GM12878 (cell line): Measurements from ENCODE around the gene BRIX1. TPM values are rescaled to one million over a fixed set of nuclear protein-coding genes. Genes with fewer than 3 reads are reported as not detected.
A peak's percentile ranks its signal among the peaks of the same experiment; 100 is the strongest.

Experiments used
- DPF2 ChIP-seq: fragments of 450-650 bp; IDR thresholded peaks from 2 replicates; pipeline ENCODE4 v1.6.1; 2017; ENCODE audit warnings: mild to moderate bottlenecking
- HCFC1 ChIP-seq: fragments of 150-350 bp; IDR thresholded peaks from 2 replicates; pipeline ENCODE4 v1.6.1; 2014; ENCODE audit warnings: low read length
- HDGF ChIP-seq: fragments of 450-650 bp; IDR thresholded peaks from 2 replicates; pipeline ENCODE4 v1.6.1; 2016; ENCODE audit warnings: antibody characterized with exemption
- IKZF1 ChIP-seq: fragments of 450-650 bp; conservative IDR thresholded peaks from 2 replicates; pipeline ENCODE4 v1.6.1; 2017; ENCODE audit warnings: antibody characterized with exemption, mild to moderate bottlenecking
- NFIC ChIP-seq: IDR thresholded peaks from 2 replicates; pipeline ENCODE4 v1.6.1; 2012; ENCODE audit warnings: low read depth, mild to moderate bottlenecking, inconsistent platforms, low read length, moderate library complexity
- NFXL1 ChIP-seq: fragments of 450-650 bp; IDR thresholded peaks from 2 replicates; pipeline ENCODE4 v1.6.1; 2017; ENCODE audit warnings: antibody characterized with exemption, mild to moderate bottlenecking, borderline replicate concordance
- NFYA ChIP-seq: IDR thresholded peaks from 2 replicates; pipeline ENCODE4 v1.6.1; 2011; ENCODE audit warnings: low read depth, mild to moderate bottlenecking, low read length, improper control_type of control experiment, borderline replicate concordance
- POLR2AphosphoS5 ChIP-seq: IDR thresholded peaks from 2 replicates; pipeline ENCODE4 v1.6.1; 2011; ENCODE audit warnings: mild to moderate bottlenecking, low read length, inconsistent platforms
- SIX5 ChIP-seq: IDR thresholded peaks from 2 replicates; pipeline ENCODE4 v1.6.1; 2011; ENCODE audit warnings: mild to moderate bottlenecking, low read depth, low read length, moderate library complexity; ENCODE audit not compliant: severe bottlenecking
- SRF ChIP-seq, 2 experiments: IDR thresholded peaks; 2 replicates each; pipeline ENCODE4 v1.6.1; 2011; ENCODE audit warnings: low read depth in 2 of 2, low read length in 2 of 2, mild to moderate bottlenecking in 1 of 2, moderate library complexity in 1 of 2
- STAT1 ChIP-seq: fragments of 450-650 bp; conservative IDR thresholded peaks from 2 replicates; pipeline ENCODE4 v1.6.1; 2014; ENCODE audit warnings: antibody characterized with exemption, mild to moderate bottlenecking
- TAF1 ChIP-seq: IDR thresholded peaks from 2 replicates; pipeline ENCODE4 v1.6.1; 2011; ENCODE audit warnings: mild to moderate bottlenecking, low read depth, low read length, borderline replicate concordance
- TARDBP ChIP-seq: IDR thresholded peaks from 2 replicates; pipeline ENCODE4 v1.6.1; 2016; ENCODE audit warnings: borderline replicate concordance
- YY1 ChIP-seq: IDR thresholded peaks from 2 replicates; pipeline ENCODE4 v1.6.1; 2011; ENCODE audit warnings: low read depth, mild to moderate bottlenecking, low read length
- ZNF622 ChIP-seq: fragments of 450-650 bp; IDR thresholded peaks from 2 replicates; pipeline ENCODE4 v1.6.1; 2017; ENCODE audit warnings: mild to moderate bottlenecking, inconsistent platforms
- polyA plus RNA-seq, 11 experiments: library from polyadenylated mRNA; depleted of rRNA in 4 of 11; unstranded in 6 of 11; stranded (reverse) in 5 of 11; fragments of >200 nt; fragmentation: Nextera tagmentation in 4 of 11; fragmentation: Illumina TruSeq in 1 of 11; extraction: Ambion mirVana in 4 of 11; extraction: Trizol in 1 of 11; gene quantifications; 1 replicate in 1 of 11; 2 replicates in 10 of 11; pipeline versions ENCODE4 v1.2.1 to v1.2.3, GENCODE V29; 2011 to 2016; ENCODE audit warnings: inconsistent platforms in 2 of 11, missing spikeins in 2 of 11, low read depth in 1 of 11
- total RNA-seq, 4 experiments: library from RNA; depleted of rRNA in 3 of 4; stranded (reverse); fragments of >200 nt in 3 of 4; fragmentation: Illumina TruSeq in 1 of 4; extraction: Trizol in 1 of 4; gene quantifications; 2 replicates each; pipeline versions ENCODE4 v1.2.1 to v1.2.3, GENCODE V29; 2013 to 2021
- TF ChIP-seq, protein P1 (sequence below): IDR thresholded peaks from 2 replicates; pipeline ENCODE4 v1.6.1; 2012; ENCODE audit warnings: low read depth, low read length, improper control_type of control experiment
- TF ChIP-seq, protein P2 (sequence below): fragments of 450-650 bp; IDR thresholded peaks from 2 replicates; pipeline ENCODE4 v1.6.1; 2017; ENCODE audit warnings: mild to moderate bottlenecking, moderate library complexity
- TF ChIP-seq, protein P3 (sequence below): fragments of 150-350 bp; IDR thresholded peaks from 2 replicates; pipeline ENCODE4 v1.6.1; 2014; ENCODE audit warnings: mild to moderate bottlenecking, low read depth, low read length
- TF ChIP-seq, protein P4 (sequence below): fragments of 450-650 bp; conservative IDR thresholded peaks from 2 replicates; pipeline ENCODE4 v1.6.1; 2017; ENCODE audit warnings: mild to moderate bottlenecking, moderate library complexity

BRIX1 gene
- total and polyA plus RNA-seq, 10 of the 15 experiments (the other 5 are each of a cell fraction or from before 2014, with no cell fraction given): 48.3 to 119 (median 78.9) TPM

DNA sequence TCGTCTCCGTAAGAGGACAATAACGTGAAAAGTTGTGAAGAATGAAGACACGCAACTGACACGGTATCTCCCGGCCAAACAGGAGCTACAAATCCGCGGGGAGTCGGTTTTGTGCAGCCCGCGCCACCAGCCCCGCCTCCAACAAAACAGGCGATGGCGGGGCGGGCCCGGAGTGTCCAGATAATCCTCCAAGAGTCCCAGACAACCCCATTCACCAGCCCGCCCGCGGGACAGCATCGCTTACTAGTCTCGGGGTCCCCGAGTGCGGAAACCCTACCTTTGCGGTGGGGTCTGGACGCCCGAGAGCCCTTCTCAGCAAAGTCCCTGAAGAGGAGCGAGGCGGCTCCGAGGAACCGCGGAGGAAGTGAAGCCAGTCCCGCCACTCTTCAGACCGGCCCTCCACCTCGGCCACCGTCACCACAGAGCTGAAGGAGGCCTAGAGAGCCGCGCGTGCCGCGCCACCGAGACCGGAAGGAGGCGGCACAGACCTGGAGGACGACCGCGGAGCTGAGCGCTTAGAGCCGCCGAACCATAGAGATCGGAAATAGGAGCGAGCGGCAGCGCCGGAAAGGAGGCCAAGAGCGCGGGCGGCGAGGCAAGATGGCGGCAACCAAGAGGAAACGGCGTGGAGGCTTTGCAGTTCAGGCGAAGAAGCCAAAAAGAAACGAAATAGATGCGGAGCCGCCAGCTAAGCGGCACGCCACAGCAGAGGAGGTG is at the start of gene BRIX1, which contains the start of gene RAD1 (continued):
- TF ChIP-seq, protein P1, sequence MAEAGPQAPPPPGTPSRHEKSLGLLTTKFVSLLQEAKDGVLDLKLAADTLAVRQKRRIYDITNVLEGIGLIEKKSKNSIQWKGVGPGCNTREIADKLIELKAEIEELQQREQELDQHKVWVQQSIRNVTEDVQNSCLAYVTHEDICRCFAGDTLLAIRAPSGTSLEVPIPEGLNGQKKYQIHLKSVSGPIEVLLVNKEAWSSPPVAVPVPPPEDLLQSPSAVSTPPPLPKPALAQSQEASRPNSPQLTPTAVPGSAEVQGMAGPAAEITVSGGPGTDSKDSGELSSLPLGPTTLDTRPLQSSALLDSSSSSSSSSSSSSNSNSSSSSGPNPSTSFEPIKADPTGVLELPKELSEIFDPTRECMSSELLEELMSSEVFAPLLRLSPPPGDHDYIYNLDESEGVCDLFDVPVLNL: peak; percentile 72
- 0 out of 2 replicates have a peak, but pooled peaks have one; percentile 63 for TF ChIP-seq STAT1
- TF ChIP-seq HCFC1: peak; percentile 85
- peak; percentile 99 for TF ChIP-seq TAF1
- TF ChIP-seq NFXL1: no peak
- TF ChIP-seq DPF2: no peak
- TF ChIP-seq, protein P2, sequence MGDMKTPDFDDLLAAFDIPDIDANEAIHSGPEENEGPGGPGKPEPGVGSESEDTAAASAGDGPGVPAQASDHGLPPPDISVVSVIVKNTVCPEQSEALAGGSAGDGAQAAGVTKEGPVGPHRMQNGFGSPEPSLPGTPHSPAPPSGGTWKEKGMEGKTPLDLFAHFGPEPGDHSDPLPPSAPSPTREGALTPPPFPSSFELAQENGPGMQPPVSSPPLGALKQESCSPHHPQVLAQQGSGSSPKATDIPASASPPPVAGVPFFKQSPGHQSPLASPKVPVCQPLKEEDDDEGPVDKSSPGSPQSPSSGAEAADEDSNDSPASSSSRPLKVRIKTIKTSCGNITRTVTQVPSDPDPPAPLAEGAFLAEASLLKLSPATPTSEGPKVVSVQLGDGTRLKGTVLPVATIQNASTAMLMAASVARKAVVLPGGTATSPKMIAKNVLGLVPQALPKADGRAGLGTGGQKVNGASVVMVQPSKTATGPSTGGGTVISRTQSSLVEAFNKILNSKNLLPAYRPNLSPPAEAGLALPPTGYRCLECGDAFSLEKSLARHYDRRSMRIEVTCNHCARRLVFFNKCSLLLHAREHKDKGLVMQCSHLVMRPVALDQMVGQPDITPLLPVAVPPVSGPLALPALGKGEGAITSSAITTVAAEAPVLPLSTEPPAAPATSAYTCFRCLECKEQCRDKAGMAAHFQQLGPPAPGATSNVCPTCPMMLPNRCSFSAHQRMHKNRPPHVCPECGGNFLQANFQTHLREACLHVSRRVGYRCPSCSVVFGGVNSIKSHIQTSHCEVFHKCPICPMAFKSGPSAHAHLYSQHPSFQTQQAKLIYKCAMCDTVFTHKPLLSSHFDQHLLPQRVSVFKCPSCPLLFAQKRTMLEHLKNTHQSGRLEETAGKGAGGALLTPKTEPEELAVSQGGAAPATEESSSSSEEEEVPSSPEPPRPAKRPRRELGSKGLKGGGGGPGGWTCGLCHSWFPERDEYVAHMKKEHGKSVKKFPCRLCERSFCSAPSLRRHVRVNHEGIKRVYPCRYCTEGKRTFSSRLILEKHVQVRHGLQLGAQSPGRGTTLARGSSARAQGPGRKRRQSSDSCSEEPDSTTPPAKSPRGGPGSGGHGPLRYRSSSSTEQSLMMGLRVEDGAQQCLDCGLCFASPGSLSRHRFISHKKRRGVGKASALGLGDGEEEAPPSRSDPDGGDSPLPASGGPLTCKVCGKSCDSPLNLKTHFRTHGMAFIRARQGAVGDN: peak; percentile 45
- peak; percentile 99 for TF ChIP-seq YY1
- TF ChIP-seq, protein P3, sequence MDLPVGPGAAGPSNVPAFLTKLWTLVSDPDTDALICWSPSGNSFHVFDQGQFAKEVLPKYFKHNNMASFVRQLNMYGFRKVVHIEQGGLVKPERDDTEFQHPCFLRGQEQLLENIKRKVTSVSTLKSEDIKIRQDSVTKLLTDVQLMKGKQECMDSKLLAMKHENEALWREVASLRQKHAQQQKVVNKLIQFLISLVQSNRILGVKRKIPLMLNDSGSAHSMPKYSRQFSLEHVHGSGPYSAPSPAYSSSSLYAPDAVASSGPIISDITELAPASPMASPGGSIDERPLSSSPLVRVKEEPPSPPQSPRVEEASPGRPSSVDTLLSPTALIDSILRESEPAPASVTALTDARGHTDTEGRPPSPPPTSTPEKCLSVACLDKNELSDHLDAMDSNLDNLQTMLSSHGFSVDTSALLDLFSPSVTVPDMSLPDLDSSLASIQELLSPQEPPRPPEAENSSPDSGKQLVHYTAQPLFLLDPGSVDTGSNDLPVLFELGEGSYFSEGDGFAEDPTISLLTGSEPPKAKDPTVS: no peak; the same call in 1 of the 2 replicates
- TF ChIP-seq SRF (IDR thresholded peaks at IDR 0.05; ENCODE audit: low read depth in 2 of 2, low read length in 2 of 2): peak; percentile 44 to 77; a peak in 2 of 4 replicates
- peak; percentile 96 for TF ChIP-seq IKZF1
- TF ChIP-seq NFIC: 0 out of 2 replicates have a peak, but pooled peaks have one; percentile 18
- TF ChIP-seq, protein P4, sequence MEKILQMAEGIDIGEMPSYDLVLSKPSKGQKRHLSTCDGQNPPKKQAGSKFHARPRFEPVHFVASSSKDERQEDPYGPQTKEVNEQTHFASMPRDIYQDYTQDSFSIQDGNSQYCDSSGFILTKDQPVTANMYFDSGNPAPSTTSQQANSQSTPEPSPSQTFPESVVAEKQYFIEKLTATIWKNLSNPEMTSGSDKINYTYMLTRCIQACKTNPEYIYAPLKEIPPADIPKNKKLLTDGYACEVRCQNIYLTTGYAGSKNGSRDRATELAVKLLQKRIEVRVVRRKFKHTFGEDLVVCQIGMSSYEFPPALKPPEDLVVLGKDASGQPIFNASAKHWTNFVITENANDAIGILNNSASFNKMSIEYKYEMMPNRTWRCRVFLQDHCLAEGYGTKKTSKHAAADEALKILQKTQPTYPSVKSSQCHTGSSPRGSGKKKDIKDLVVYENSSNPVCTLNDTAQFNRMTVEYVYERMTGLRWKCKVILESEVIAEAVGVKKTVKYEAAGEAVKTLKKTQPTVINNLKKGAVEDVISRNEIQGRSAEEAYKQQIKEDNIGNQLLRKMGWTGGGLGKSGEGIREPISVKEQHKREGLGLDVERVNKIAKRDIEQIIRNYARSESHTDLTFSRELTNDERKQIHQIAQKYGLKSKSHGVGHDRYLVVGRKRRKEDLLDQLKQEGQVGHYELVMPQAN: peak; percentile 92
- TF ChIP-seq ZNF622: no peak
- peak; percentile 86 for TF ChIP-seq TARDBP
- TF ChIP-seq POLR2AphosphoS5: peak; percentile 94
- peak; percentile 80; the same call in 1 of the 2 replicates for TF ChIP-seq HDGF
- no peak for TF ChIP-seq NFYA
- TF ChIP-seq SIX5: no peak
